ENCODE measurements around the gene SPTA1. TPM values are rescaled to one million over a fixed set of nuclear protein-coding genes. Genes with fewer than 3 reads are reported as not detected.

The SPTA1 gene
- total RNA-seq, 1 donor from 2014 or later, result not detected

DNA sequence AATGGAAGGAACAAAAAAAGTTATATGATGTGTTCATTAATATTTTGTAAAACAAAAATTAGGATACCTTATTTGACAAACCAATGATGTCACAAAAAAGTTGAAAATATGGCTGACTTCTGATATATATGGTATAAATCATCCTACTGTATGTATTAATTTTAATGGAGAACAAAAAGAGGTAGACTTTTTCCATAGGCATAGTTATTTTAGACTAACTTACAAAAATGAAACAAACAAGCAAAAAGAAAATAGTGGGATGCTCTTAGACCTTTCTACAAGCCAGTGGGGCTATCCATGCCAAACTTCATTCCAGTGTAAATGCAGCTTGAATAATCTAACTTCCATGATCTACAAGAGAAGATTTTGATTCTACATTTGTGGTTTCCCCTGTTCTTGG, 522 bp upstream of the SPTA1 start:
- Mint-ChIP-seq H3K4me1 (ENCODE audit: low read depth, unreplicated experiment) (no peaks in the 10 kb centered on the region), H3K27me3 (ENCODE audit: unreplicated experiment) (no peaks in the 10 kb centered on the region), H3K27ac (ENCODE audit: unreplicated experiment) (no peak overlapping the region), H3K36me3 (ENCODE audit: unreplicated experiment) (no peaks in the 10 kb centered on the region), H3K4me3 (ENCODE audit: unreplicated experiment) (no peak overlapping the region), H3K9me3 (ENCODE audit: unreplicated experiment) (no peaks in the 10 kb centered on the region)
- no peak for TF ChIP-seq CTCF (IDR thresholded peaks at IDR 0.05; ENCODE audit: partially characterized antibody, unreplicated experiment)
- DNase-seq, result no peak

DNA sequence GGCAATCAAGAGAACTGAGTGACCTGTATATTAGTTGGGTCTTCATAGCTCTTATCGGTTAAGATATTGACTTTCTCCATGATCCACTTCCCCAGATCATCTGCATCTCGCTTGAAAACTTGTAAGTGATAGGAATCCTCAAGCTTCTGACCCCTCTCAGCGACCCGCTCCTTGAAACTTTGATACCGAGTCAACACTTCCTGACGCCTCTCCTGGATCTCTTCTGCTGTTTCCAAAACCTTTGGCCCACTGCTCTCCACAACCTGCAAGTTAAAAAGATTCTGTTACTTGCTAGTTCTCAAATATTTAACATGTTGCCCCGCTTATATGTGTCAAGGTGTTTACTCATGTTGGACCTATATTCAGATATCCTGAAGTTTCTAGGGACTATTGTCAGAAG, 1.4 kb downstream of the SPTA1 start:
- Mint-ChIP-seq H3K27me3 (ENCODE audit: unreplicated experiment) (no peaks in the 10 kb centered on the region), H3K9me3 (ENCODE audit: unreplicated experiment) (no peaks in the 10 kb centered on the region), H3K4me3 (ENCODE audit: unreplicated experiment) (no peak overlapping the region), H3K4me1 (ENCODE audit: low read depth, unreplicated experiment) (no peaks in the 10 kb centered on the region), H3K36me3 (ENCODE audit: unreplicated experiment) (no peaks in the 10 kb centered on the region), H3K27ac (ENCODE audit: unreplicated experiment) (no peak overlapping the region)
- TF ChIP-seq CTCF (IDR thresholded peaks at IDR 0.05; ENCODE audit: partially characterized antibody, unreplicated experiment), result no peak
- no peak for DNase-seq

- no peaks in the 10 kb centered on the region for H3K27me3 Mint-ChIP-seq (ENCODE audit: unreplicated experiment)
- H3K9me3 Mint-ChIP-seq (ENCODE audit: unreplicated experiment), result no peaks in the 10 kb centered on the region
- H3K4me3 Mint-ChIP-seq (ENCODE audit: unreplicated experiment), result no peak overlapping the region
- H3K4me1 Mint-ChIP-seq (ENCODE audit: low read depth, unreplicated experiment), result no peaks in the 10 kb centered on the region
- no peaks in the 10 kb centered on the region for H3K36me3 Mint-ChIP-seq (ENCODE audit: unreplicated experiment)
- no peak for TF ChIP-seq CTCF (IDR thresholded peaks at IDR 0.05; ENCODE audit: partially characterized antibody, unreplicated experiment)
- DNase-seq, result no peak
- H3K27ac Mint-ChIP-seq (ENCODE audit: unreplicated experiment), result no peak overlapping the region
Observed at GRCh38 chr1:158681606-158682005, 4.9 kb downstream of the SPTA1 start.

DNA sequence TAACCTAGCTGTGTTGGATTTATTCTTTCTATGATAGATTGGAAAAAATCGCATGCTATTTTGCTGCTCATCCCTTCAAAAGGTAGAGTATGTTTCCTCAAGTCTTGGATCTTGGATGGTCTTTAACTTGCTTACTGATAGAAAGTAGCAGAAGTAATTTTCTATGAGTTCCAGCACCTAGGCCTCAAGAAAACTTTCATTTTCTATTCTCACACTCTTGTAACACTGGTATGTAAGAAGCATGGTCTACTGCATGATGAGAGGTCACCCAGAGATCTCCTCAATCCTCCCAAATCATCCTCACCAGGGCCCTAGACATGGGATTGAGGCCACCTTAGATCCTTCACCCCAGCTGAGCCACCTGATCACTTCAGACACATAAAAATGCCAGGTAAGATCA, 7.2 kb downstream of the SPTA1 start:
- Mint-ChIP-seq H3K27me3 (ENCODE audit: unreplicated experiment) (no peaks in the 10 kb centered on the region), H3K36me3 (ENCODE audit: unreplicated experiment) (no peaks in the 10 kb centered on the region), H3K4me1 (ENCODE audit: low read depth, unreplicated experiment) (no peaks in the 10 kb centered on the region), H3K27ac (ENCODE audit: unreplicated experiment) (no peak overlapping the region), H3K9me3 (ENCODE audit: unreplicated experiment) (no peaks in the 10 kb centered on the region), H3K4me3 (ENCODE audit: unreplicated experiment) (no peak overlapping the region)
- no peak for TF ChIP-seq CTCF (IDR thresholded peaks at IDR 0.05; ENCODE audit: partially characterized antibody, unreplicated experiment)
- DNase-seq, result no peak

DNA sequence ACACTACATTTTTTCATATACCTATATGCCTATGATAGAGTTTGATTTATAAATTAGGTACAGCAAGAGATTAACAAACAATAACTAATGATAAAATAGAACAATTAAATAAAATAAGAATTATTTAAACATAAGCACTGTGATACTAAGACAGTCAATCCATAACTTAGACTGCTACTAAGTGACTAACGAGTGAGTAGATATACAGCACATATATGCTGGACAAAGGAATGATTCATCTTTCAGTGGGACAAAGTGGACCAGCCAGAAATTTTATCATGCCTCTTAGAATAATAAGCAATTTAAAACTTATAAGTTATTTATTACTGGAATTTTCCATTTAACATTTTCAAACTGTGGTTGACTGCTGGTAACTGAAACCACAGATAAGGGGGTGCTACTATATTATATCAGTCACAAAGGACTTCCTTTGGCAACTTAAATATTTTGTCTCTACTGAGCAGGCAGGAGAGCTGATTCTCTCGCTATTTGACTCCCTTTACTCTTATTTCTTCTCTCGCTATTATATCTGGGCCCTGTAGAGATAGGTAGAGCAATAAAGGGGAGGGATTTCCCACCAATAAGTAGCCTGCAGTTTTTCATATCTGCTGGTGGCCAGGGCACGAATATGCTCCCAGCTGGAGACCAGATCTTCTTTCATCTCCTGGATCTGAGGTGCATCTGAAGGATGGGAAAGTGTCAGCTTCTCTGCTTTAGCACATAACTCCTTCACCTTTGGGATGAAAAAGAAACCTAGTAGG, 10.8 kb downstream of the SPTA1 start:
- Mint-ChIP-seq H3K36me3 (ENCODE audit: unreplicated experiment) (no peaks in the 10 kb centered on the region), H3K27me3 (ENCODE audit: unreplicated experiment) (no peaks in the 10 kb centered on the region), H3K4me3 (ENCODE audit: unreplicated experiment) (no peak overlapping the region), H3K9me3 (ENCODE audit: unreplicated experiment) (no peaks in the 10 kb centered on the region), H3K4me1 (ENCODE audit: low read depth, unreplicated experiment) (no peaks in the 10 kb centered on the region), H3K27ac (ENCODE audit: unreplicated experiment) (no peak overlapping the region)
- TF ChIP-seq CTCF (IDR thresholded peaks at IDR 0.05; ENCODE audit: partially characterized antibody, unreplicated experiment), result no peak
- DNase-seq, result no peak

All from glutamatergic neuron (in vitro differentiated cells).